C4-2B (cell line): ENCODE data around the gene MEN1.

Experiments
- H3K27ac ChIP-seq: fragments of 450-650 bp; 2 replicates; pipeline ENCODE4 v1.5.1; 2017
- CTCF ChIP-seq: fragments of 450-650 bp; conservative IDR thresholded peaks from 2 replicates; pipeline ENCODE4 v1.5.1; 2017; ENCODE audit warnings: mild to moderate bottlenecking
- ZFX ChIP-seq: fragments of 450-650 bp; IDR thresholded peaks from 2 replicates; pipeline ENCODE4 v1.6.1; 2017

Gene MEN1

GRCh38 chr11:64834031-64834722, 23.8 kb upstream of the MEN1 start:
- no peak overlapping the region for H3K27ac ChIP-seq
- TF ChIP-seq ZFX (no peak), CTCF (no peak)

GRCh38 chr11:64833509-64833908, 23.2 kb upstream of the MEN1 start:
- H3K27ac ChIP-seq: no peak overlapping the region
- TF ChIP-seq CTCF (no peak), ZFX (no peak)

- TF ChIP-seq ZFX (no peak), CTCF (no peak)
- H3K27ac ChIP-seq: no peak overlapping the region
Measured at GRCh38 chr11:64833198-64833502, 22.8 kb upstream of the MEN1 start.

- no peak for TF ChIP-seq ZFX
- TF ChIP-seq CTCF: no peak
Measured at GRCh38 chr11:64832467-64833197, 22.3 kb upstream of the MEN1 start.

GRCh38 chr11:64831411-64831891, 21.1 kb upstream of the MEN1 start:
- TF ChIP-seq ZFX: no peak
- no peak overlapping the region for H3K27ac ChIP-seq

More at GRCh38 chr11:64832467-64833197, 22.3 kb upstream of the MEN1 start:
- H3K27ac ChIP-seq: no peak overlapping the region

GRCh38 chr11:64829536-64830251, 19.3 kb upstream of the MEN1 start:
- TF ChIP-seq CTCF (no peak), ZFX (no peak)
- H3K27ac ChIP-seq: no peak overlapping the region

GRCh38 chr11:64827451-64827839, 17.1 kb upstream of the MEN1 start:
- no peak overlapping the region for H3K27ac ChIP-seq
- TF ChIP-seq ZFX (no peak), CTCF (no peak)
